Upper lobe of right lung (tissue), 1 donor: ENCODE measurements around the gene PDLIM4. TPM values are rescaled to one million over a fixed set of nuclear protein-coding genes. Genes with fewer than 3 reads are reported as not detected.

Experiments used
- ATAC-seq: fragments of 200-7000 bp; cut with Tn5 transposase; one replicate; pipeline ENCODE4 v1.9.1; 2020; ENCODE audit warnings: mild to moderate bottlenecking, moderate library complexity
- DNase-seq: peaks from one replicate; pipeline ENCODE4 v3.0.0-alpha.2; 2020
- H3K27ac ChIP-seq: fragments of 200-600 bp; one replicate; pipeline ENCODE4 v1.8.0; 2022
- H3K27me3 ChIP-seq: fragments of 200-600 bp; one replicate; pipeline ENCODE4 v1.8.0; 2022; ENCODE audit warnings: mild to moderate bottlenecking
- H3K36me3 ChIP-seq: fragments of 200-600 bp; one replicate; pipeline ENCODE4 v1.8.0; 2022
- H3K4me1 ChIP-seq: fragments of 200-600 bp; one replicate; pipeline ENCODE4 v1.8.0; 2022
- H3K4me3 ChIP-seq: fragments of 200-600 bp; one replicate; pipeline ENCODE4 v1.8.0; 2022; ENCODE audit warnings: mild to moderate bottlenecking
- H3K9me3 ChIP-seq: fragments of 200-600 bp; one replicate; pipeline ENCODE4 v1.8.0; 2022
- CTCF ChIP-seq: fragments of 200-600 bp; IDR thresholded peaks from one replicate; pipeline ENCODE4 v1.8.0; 2022; ENCODE audit warnings: antibody characterized with exemption
- intact Hi-C: fragments of 100-400 bp; cut with DNase I; formaldehyde crosslinking; loops from one replicate; pipeline ENCODE4 v1.11.0; 2022
- total RNA-seq: library from RNA; stranded (reverse); fragmentation: NEBNext Ultra II Directional; extraction: Animal tissue kit (Norgen Biotek cat#: 25700); gene quantifications from one replicate; pipeline ENCODE4 v1.2.1, GENCODE V29; 2021
- donor health status: DM: no; HTN: yes; CAD: no; lungs with severe emphysema.

The PDLIM4 gene
- total RNA-seq, 1 donor from 2014 or later, result 7.4 TPM

- no peaks in the 10 kb centered on the region for H3K36me3 ChIP-seq
- H3K27ac ChIP-seq, result no peak overlapping the region
- ATAC-seq (peak; percentile 87), DNase-seq (peak; percentile 71)
- no peaks in the 10 kb centered on the region for H3K9me3 ChIP-seq
- no peaks in the 10 kb centered on the region for H3K4me1 ChIP-seq
- no peaks in the 10 kb centered on the region for H3K27me3 ChIP-seq
- no peak overlapping the region for H3K4me3 ChIP-seq
- intact Hi-C loops, result no loop called here
- TF ChIP-seq CTCF, result peak; percentile 80
Observed at GRCh38 chr5:132238169-132238744, 19.2 kb upstream of the PDLIM4 start.

GRCh38 chr5:132238901-132239500 is 18.5 kb upstream of the PDLIM4 start:
- peak; percentile 16 for DNase-seq
- Histone ChIP-seq H3K9me3 (peaks cover 2% of the 10 kb centered on the region), H3K27me3 (no peaks in the 10 kb centered on the region), H3K36me3 (no peaks in the 10 kb centered on the region), H3K4me3 (no peak overlapping the region), H3K4me1 (no peaks in the 10 kb centered on the region), H3K27ac (no peak overlapping the region)
- TF ChIP-seq CTCF, result no peak
- ATAC-seq, result no peak
- intact Hi-C loops, result no loop called here

- Histone ChIP-seq H3K4me3 (no peak overlapping the region), H3K4me1 (no peaks in the 10 kb centered on the region), H3K27ac (no peak overlapping the region), H3K36me3 (no peaks in the 10 kb centered on the region), H3K9me3 (peaks cover 6% of the 10 kb centered on the region), H3K27me3 (no peaks in the 10 kb centered on the region)
- peak; percentile 21 for DNase-seq
- no peak for TF ChIP-seq CTCF
- intact Hi-C loops, result no loop called here
- no peak for ATAC-seq
Observed at GRCh38 chr5:132239776-132240175, 17.7 kb upstream of the PDLIM4 start.

GRCh38 chr5:132243366-132243977 is 14.0 kb upstream of the PDLIM4 start:
- H3K4me3 ChIP-seq, result no peak overlapping the region
- H3K36me3 ChIP-seq, result no peaks in the 10 kb centered on the region
- no peak overlapping the region for H3K27ac ChIP-seq
- H3K9me3 ChIP-seq, result peaks cover 6% of the 10 kb centered on the region
- ATAC-seq (no peak), DNase-seq (peak; percentile 29)
- H3K27me3 ChIP-seq, result no peaks in the 10 kb centered on the region
- no peak for TF ChIP-seq CTCF
- H3K4me1 ChIP-seq, result no peaks in the 10 kb centered on the region
- intact Hi-C loops, result no loop called here

- Histone ChIP-seq H3K27ac (no peak overlapping the region), H3K4me3 (no peak overlapping the region), H3K4me1 (no peaks in the 10 kb centered on the region), H3K9me3 (peaks cover 6% of the 10 kb centered on the region), H3K36me3 (no peaks in the 10 kb centered on the region), H3K27me3 (no peaks in the 10 kb centered on the region)
- no peak for DNase-seq
- intact Hi-C loops, result no loop called here
- ATAC-seq, result no peak
- no peak for TF ChIP-seq CTCF
Observed at GRCh38 chr5:132245593-132245992, 11.9 kb upstream of the PDLIM4 start.
